GM19193 (cell line): ENCODE data around the gene DCTN1.

Source experiments
- POLR2A ChIP-seq: IDR thresholded peaks from 4 replicates; pipeline ENCODE4 v1.6.1; 2011; ENCODE audit not compliant: insufficient read depth, insufficient read length; ENCODE audit errors: extremely low read depth

DCTN1 gene

GRCh38 chr2:74385396-74385795 is 5.3 kb upstream of the DCTN1 start:
- TF ChIP-seq POLR2A, result no peak

GRCh38 chr2:74384051-74384450 is 3.9 kb upstream of the DCTN1 start:
- no peak for TF ChIP-seq POLR2A

GRCh38 chr2:74383254-74383653 is 3.1 kb upstream of the DCTN1 start:
- TF ChIP-seq POLR2A, result no peak

GRCh38 chr2:74381751-74382150 is 1.6 kb upstream of the DCTN1 start:
- TF ChIP-seq POLR2A, result no peak

GRCh38 chr2:74378007-74378406 is 2.1 kb downstream of the DCTN1 start:
- no peak for TF ChIP-seq POLR2A

GRCh38 chr2:74375838-74376237 is 4.3 kb downstream of the DCTN1 start:
- TF ChIP-seq POLR2A, result no peak

- no peak for TF ChIP-seq POLR2A
These were observed 5.5 kb downstream of the DCTN1 start for GRCh38 chr2:74374509-74375205.

- TF ChIP-seq POLR2A, result no peak
These were observed 6.1 kb downstream of the DCTN1 start for GRCh38 chr2:74373985-74374384.

GRCh38 chr2:74373221-74373676 is 6.9 kb downstream of the DCTN1 start:
- no peak for TF ChIP-seq POLR2A

- TF ChIP-seq POLR2A, result no peak
These were observed 7.4 kb downstream of the DCTN1 start for GRCh38 chr2:74372674-74373073.

- TF ChIP-seq POLR2A, result no peak
These were observed 8.7 kb downstream of the DCTN1 start for GRCh38 chr2:74371421-74371820.

GRCh38 chr2:74369976-74370375 is 10.1 kb downstream of the DCTN1 start:
- TF ChIP-seq POLR2A, result no peak

- TF ChIP-seq POLR2A, result no peak
These were observed 11.6 kb downstream of the DCTN1 start for GRCh38 chr2:74368499-74368898.

- no peak for TF ChIP-seq POLR2A
These were observed 12.3 kb downstream of the DCTN1 start for GRCh38 chr2:74367789-74368188.

- TF ChIP-seq POLR2A, result no peak
These were observed 14.1 kb downstream of the DCTN1 start for GRCh38 chr2:74366036-74366435.

GRCh38 chr2:74364533-74365505 is 15.3 kb downstream of the DCTN1 start:
- no peak for TF ChIP-seq POLR2A
